Epidermal melanocyte (primary cell): ENCODE results near the gene LRRC14B.
"Not testable (repeated sequence)": the region's sequence is repeated elsewhere in the genome, so short reads cannot be mapped to it uniquely, and the experiment has no call there.

Experiments
- DNase-seq: peaks from one replicate; pipeline ENCODE4 v3.0.0; 2011; ENCODE audit warnings: low spot score; ENCODE audit not compliant: insufficient read length

LRRC14B gene

DNA sequence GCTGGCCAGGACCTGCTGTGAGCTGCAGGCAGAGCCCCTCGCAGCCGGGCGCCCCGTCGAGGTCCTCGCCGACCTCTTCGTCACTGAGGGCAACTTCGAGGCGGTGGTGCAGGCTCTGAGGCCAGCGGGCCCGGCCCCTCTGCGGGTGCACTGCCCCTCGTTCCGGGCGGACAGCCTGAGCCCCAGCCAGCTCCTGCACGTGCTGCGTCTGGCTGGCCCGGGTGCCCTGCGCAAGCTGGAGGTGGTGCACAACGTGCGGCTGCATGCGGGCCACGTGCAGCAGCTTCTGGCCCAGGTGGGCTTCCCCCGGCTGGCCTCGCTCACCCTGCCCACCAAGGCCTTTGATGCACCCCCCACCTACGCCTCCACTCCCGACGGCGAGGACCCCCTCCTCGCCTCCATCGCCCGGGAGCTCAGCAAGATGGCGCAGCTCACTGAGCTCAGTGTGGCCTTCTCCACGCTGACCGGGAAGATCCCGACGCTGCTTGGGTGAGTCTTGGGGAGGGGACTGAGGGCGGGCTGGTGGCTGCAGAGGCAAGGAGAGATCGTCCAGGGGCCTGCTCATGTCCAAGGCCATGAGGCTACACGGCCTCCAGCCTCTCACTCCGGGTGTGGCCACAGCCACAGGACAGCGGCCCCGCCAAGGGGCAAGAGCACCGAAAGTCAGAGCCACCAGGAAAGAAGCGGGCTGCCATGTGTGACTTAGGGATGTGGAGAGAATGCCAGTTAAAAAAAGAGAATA is 825 bp downstream of the LRRC14B start:
- no peak for DNase-seq

DNA sequence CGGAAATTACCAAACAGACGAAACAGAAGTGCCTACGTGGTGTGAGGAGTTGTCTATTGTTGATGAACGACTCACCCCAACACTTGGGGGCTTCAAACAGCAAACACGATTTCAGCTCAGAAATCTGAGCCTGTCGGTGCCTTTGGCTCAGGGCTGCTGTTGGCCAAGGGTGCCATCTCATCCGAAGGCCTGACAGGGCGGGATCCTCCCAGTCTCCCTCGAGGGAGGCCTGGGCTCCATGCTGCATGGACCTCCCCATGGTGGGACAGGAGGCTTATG is 1.3 kb downstream of the LRRC14B start:
- no peak for DNase-seq

DNA sequence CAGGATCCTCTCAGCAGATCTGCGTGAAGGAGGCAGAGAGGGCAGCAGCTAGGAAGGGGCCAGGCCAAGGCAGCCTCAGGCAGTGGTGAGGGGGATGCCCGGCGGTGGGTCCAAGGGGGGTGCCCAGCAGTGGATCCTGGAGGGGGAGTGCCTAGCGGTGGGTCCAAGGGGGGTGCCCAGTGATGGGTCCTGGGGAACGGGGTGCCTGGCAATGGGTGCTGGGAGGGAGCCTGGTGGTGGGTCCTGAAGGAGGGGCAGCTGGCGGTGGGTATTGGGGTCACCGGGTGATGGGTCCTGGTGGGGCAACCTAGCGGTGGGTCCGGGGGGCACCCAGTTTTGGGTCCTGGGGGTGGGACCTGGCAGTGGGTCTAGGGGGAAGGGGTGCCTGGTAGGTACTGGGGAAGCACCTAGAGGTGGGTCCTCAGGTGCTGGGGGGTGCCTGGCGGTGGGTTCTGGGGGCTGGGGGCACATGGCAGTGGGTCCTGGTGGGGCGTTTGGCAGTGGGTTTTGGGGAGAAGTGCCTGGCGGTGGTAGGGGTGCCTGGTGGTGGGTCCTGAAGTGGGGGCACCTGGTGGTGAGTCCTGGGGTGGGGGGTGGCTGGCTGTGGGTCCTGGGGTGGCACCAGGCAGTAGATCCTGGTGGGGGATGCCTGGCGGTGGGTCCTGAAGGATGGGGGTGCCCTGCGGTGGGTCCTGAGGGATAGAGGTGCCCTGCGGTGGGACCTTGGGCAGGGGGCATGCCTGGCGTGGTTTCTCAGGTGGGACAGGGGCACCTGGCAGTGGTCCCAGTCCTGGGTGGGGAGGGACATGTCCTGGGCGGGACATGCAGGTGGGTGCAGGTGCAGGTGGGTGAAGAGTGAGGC is 1.9 kb downstream of the LRRC14B start:
- no peak for DNase-seq

DNA sequence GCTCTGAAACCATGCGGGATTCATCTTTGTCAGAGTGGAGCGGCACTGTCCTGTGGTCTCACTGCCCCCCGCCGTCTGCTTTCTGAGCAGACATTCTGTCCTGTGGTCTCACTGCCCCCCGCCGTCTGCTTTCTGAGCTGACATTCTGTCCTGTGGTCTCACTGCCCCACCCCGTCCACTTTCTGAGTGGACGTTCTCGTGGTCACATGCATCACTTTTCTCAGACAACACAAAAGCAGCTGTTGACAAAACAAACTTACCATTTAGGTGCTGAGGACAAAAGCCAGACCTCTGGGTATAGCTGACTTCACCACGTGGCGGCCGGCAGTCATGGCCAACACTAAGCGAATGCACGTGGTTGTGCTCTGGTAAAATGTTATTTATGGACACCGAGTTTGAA is 2.8 kb downstream of the LRRC14B start:
- DNase-seq = no peak

DNA sequence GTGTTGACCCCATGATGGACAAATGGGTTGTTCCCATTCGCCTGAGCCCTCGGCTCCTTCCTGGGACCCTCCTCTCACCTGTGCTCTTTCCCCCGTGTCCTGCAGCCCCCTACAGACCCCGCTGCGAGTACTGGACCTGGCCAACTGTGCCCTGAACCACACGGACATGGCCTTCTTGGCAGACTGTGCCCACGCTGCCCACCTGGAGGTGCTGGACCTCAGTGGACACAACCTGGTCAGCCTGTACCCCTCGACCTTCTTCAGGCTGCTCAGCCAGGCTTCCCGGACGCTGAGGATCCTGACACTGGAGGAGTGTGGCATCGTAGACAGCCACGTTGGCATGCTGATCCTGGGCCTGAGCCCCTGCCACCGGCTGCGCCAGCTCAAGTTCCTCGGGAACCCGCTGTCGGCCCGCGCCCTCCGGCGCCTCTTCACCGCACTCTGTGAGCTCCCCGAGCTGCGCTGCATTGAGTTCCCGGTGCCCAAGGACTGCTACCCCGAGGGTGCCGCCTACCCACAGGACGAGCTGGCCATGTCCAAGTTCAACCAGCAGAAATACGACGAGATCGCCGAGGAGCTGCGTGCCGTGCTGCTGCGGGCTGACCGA is 3.4 kb downstream of the LRRC14B start:
- no peak for DNase-seq

DNA sequence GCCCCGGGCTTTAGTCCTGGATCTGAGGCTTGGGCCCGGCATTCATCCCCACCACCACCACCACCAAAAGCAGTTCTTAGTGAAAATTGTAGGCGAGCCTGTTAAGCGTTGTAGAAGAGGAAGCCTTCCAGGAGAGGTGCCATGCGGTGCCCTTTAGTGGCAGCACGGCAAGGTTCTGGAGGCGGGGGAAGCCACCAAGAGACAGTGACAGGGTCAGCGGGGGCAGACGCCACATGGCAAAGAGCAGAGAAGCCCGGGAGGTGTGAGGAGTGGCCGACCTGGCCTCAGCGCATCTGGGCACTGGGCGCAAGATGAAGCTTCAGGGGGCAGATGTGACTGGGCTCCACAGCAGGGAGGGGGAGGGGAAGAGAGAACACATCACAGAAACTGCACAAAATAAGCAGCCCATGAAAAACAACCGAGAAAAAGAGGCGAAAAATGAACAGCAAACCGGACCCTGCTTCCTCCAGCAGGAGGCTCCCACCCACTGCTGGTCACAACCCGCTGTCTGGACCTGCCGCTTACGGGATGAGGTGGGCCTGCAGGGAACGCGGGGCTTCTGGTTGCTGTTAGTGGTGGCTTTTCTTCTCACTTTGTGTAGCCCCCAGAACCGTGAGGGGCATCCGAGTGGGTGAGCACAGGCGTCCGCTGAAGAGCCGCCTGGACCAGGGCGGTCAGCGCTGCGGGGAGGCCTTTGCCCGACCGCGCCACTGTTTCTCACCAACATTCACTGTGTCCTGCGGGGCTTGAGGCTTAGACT is 4.3 kb downstream of the LRRC14B start:
- DNase-seq = no peak

DNA sequence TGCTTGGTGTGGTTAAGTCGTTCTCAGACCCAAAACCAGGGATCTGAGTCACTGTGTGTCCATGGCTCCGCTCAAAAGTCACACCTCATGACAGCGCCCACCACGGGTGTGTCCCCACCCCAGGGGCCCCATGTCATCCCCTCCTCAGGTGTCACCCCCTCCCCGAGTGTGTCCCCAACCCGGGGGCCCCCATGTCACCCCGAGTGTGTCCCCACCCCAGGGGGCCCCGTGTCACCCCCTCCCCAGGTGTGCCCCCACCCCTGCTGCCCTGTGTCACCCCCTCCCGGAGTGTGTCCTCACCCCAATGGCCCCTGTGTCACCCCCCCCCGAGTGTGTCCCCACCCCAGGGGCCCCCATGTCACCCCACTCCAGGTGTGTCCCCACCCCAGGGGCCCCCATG is 5.1 kb downstream of the LRRC14B start:
- no peak for DNase-seq

DNA sequence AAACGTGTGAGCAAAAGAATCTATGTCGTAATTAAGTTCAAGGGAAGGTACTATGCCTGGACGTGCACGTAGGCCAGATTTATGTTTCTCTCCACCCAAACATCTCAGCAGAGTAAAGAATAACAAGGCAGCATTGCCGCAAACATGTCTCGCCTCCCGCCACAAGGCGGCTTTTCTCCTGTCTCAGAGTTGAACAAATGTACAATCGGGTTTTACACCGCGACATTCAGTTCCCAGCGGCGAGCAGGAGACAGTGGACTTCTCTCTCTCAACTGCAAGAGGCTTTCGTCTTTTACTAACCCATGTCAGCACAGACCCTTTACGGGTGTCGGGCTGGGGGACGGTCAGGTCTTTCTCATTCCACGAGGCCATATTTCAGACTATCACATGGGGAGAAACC is 5.7 kb downstream of the LRRC14B start:
- not testable (repeated sequence) for DNase-seq

DNA sequence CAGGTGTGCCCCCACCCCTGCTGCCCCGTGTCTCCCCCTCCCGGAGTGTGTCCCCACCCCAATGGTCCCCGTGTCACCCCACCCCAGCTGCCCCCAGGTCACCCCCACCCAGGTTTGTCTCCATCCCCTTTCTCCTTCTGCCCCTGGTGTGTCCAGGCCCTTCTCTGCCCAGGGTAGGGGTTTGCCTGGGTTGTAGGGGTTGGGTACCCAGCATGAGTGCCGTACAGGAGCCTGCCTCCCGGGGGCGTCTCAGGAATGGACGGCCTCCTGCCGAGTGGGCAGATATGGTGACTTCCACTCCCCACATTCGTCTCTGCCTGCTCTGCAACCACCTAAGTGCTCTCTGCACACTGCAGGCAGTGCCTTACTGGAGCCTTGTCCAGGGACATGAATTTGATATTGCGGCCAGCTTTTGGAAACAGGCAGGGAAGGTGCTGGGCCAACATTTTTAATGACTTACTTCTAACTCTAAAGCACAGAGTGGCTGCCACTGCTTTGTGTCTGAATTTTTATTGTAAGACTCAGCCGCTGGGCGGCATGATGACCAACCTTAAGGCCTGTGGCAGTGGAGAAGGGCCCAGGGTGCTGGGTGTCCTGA is 6.7 kb downstream of the LRRC14B start:
- DNase-seq = peak; percentile 0

DNA sequence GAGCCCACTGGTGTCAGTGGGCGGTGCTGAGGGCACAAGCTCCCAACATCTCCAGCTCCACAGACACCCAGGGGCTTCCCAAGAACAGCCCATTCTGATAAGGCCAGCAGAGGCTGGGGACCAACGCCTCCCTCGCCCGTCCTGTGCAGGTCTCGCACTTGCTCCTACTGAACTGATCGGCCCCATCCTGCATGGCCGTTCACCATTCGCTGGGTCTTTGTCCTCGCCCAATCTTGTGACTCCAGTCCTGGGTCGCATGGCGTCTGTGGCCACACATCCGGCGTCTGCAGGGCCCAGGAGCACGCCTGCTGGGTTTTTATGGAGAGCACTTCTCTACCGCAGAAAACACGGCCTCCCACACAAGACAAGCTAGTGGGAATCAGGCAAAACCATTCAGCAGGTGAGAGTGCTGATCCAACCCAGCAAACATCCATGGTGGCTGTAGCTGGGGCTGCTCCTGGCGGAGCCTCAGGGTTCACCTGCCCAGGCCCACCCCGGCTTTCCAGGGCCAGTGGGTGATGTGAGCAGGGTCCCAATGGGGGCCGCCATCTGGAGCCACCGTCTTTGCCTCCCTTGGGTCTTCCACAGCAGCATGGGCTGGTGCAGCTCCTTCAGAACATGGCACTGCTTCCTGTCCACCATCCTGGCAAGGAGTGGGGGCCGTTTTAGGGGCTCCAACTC is 7.4 kb downstream of the LRRC14B start:
- DNase-seq = peak; percentile 15

DNA sequence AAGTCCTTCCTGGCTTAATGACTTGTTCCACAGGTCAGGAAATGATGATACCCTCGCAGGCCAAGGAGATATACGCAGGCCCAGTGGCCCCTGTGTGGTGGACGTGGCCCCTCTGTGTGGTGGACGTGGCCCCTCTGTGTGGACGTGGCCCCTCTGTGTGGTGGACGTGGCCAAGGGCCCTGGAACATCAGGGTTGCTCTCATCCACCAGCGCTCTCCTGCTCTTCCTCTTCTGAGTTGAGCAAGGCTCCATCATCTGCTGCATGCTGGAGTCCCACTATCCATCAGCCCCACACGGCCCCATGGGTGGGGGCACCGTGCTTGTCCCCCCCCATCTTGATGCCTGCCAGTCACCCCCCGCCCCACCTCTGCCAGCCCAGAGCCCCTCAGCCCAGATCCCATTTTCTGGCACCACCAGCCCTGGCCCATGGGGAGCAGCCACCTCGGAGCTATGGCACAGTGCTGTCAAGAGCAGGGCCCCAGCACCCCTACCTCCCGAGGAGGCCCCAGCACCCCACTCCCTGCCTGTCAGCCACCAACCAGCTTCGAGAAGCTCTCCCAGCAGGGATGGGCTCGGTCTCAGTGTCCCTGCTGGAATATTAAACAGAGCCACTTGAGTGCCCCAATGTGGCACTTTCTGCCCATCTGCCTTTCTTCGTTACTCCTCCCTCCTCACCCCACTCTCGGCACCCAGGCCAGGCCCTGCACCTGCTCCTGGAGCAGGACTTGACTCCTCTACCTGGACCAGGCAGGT is 8.1 kb downstream of the LRRC14B start:
- peak; percentile 12 for DNase-seq

DNA sequence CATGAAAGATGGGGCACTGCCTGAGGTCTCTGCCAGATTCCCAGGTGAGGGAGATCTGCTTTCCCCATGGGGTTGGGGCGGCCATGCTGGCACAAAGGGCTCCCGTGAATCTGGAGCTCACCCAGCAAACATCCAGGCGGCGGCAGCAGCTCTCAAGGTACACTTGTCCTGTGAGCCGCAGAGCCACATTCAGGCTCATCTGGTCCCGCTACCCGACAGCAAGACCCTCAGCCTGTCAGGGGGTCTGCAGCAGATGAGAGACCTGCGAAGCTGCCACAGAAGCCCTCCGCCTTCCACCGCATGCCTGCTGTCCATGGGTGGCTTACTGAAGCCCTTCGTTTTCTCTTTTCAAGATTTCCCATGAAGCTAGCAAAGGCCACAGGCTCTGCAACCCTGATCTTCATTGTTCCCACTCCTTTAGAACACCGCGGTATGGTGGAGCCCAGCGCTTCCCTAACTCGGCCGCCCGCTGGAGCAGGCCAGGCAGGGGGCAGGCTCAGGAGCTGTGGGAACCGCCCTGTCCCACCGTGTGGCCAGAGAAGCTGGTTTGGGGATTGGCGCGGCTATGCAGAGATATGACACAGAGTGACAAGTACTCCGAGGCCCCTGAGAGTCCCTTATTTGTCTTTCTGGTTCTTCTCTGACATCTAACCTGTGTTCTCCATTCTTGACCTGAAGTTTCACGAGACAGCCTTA is 8.8 kb downstream of the LRRC14B start:
- peak; percentile 11 for DNase-seq

DNA sequence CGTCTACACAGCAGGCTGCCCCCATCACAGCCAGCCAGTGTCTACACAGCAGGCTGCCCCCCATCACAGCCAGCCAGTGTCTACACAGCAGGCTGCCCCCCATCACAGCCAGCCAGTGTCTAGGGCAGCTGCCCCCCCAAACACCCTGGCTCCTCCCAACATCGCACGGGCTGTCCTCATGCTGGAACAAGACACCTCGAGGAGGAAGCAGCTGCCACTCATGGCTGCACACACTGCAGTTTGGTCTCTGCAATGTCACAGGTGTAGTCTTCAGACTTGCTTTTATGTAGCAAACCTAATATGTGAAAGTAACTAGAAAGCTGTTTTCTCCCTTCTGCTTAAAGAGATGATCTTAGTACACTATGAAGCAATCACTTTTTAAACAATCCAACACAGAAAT is 9.7 kb downstream of the LRRC14B start:
- peak; percentile 9 for DNase-seq

DNA sequence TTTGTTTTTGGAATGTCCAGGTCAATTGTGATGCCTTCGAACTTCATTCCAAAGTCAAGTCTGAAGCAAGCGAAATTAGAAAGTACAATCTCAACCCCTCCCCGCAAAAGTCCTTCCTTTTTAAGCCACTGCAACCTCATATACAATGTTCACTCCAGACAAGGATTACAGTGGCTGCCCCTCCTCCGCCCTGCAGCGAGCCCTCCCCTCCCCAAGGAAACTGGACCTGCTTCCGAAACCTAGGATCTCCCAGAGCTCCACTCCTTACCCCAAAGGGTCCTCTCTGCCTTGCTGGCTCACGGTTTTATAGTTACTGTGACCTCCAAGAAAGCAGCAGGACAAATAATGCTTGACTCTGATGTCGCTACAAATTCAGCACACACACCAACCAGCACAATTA is 10.4 kb downstream of the LRRC14B start:
- peak; percentile 9 for DNase-seq

DNA sequence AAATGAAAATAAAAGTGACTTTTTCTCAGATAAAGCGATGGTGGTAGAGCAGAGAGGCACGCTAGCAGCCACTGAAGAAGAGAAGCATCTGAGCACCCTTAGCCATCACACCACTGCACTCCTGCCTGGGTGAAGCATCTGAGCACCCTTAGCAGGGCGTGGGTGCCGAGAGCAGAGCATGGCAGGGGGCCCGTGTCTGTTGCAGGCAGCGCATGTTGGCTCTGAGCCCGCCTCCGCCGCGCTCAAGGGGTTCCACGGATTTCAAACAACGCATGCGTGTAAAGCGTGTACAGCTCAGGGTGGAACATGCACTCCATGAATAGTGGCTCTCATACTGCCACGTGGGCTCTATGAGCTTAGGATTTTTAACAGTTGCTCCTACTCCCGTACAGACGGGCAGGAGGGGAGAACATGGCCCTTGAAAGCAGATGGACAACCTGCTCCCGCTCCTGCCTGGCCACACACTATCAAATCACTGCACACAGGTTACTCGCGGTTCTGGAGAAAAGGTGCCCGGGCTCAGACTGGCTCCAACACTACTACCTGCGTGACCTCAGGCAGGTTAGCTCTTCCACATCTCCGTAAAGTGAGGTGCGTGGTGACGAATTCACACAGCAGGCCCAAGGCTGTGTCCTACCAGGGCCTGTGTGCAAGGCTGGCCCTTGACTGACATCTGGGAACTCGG is 12.1 kb downstream of the LRRC14B start:
- no peak for DNase-seq

DNA sequence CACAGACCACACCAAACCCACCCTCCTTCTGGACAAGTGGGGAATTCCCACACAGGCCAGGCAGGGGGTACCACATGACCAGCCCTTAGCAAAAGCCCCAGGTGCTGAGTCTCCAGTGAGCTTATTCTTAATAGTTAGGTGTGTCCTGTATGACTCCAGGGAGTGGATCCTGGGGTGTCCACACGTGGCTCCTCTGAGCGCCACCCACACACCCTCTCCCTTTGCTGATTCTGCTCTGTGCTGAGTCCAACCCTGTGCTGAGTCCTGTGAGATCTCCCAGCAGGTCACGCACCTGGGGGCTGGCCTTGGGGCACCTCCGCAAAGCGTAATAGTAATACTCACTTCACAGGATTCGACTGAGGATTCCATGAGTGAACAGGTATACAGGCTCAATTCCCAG is 12.7 kb downstream of the LRRC14B start:
- DNase-seq = no peak

DNA sequence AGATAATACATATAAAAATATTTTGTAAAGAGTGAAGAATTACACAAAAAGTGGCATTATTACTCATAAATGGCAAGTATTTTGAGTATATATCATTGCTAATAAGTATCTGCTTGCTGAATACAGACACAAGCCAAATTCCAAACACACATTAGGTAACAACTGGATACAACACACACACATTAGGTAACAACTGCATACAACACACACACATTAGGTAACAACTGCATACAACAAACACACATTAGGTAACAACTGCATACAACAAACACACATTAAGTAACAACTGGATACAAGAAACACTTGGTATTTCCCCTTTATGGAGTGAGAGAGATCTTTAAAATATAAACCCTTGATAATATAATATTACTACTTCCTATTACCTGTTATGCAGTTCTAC is 13.2 kb downstream of the LRRC14B start:
- DNase-seq = no peak

DNA sequence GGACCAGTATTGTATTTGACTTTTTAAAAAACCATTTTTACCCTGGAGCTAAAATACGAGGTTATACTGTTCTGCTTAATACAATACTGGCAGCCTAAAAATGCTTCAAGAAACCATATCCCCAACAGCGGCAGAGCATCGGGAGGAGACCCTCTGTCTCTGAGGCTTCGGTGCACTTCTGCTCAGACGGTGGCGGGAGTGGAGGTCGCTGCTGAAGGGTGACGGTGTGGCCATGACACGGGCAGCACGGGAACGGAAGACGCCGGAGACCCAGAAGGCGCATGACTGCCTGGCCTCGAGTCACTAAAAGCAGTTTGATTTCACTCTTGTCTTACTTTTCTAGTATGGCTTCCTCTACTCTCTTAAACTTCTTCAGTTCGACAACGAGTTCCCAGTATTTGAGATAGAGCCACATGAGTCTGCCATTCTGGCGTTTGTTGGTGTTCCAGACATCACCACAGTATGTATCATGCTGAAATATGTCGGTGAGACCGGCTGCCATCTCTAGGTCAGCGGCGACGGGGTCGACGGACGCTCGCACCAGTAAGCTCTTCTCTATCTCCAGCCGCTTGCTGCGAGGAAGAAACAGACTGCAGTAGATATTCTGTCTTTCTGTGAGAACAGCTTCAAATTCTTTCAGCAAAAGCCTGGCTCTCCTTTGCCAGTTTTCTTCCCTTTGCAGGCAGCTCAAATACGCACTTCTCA is 13.8 kb downstream of the LRRC14B start:
- no peak for DNase-seq
